WTC11 (cell line): Measurements from ENCODE around the gene NTF3. TPM values are rescaled to one million over a fixed set of nuclear protein-coding genes. Genes with fewer than 3 reads are reported as not detected.

Source experiments
- ATAC-seq: fragments of 200-7000 bp; cut with Tn5 transposase; 2 replicates; pipeline ENCODE4 v1.10.0; 2021; ENCODE audit warnings: mild to moderate bottlenecking, moderate library complexity
- CTCF ChIA-PET: fragments of 300-600 bp; sonication (Branson Sonifier 250); formaldehyde crosslinking; loops from one replicate; lab custom pipeline; 2021; ENCODE audit warnings: antibody characterized with exemption; lab: Charles Lee
- POLR2A ChIA-PET: fragments of 350-600 bp; sonication (Branson Sonifier 250); formaldehyde crosslinking; loops from one replicate; lab custom pipeline; 2021; ENCODE audit warnings: antibody characterized with exemption; lab: Charles Lee
- DNase-seq: peaks from one replicate; pipeline ENCODE4 v3.0.0; 2021; ENCODE audit warnings: low spot score
- H3K27ac Mint-ChIP-seq: 2 replicates; pipeline ENCODE4 v1.8.0; 2021; ENCODE audit warnings: mixed read lengths
- H3K27me3 Mint-ChIP-seq: 2 replicates; pipeline ENCODE4 v1.8.0; 2021; ENCODE audit warnings: low read depth, mild to moderate bottlenecking, moderate library complexity, mixed read lengths
- H3K36me3 Mint-ChIP-seq: 2 replicates; pipeline ENCODE4 v1.8.0; 2021; ENCODE audit warnings: mixed read lengths
- H3K4me1 Mint-ChIP-seq: 2 replicates; pipeline ENCODE4 v1.8.0; 2022; ENCODE audit warnings: mixed read lengths
- H3K4me3 Mint-ChIP-seq: 2 replicates; pipeline ENCODE4 v1.8.0; 2021; ENCODE audit warnings: mild to moderate bottlenecking, moderate library complexity, mixed read lengths
- H3K9me3 Mint-ChIP-seq: 2 replicates; pipeline ENCODE4 v1.8.0; 2021; ENCODE audit warnings: mixed read lengths
- CBFB ChIP-seq: sonication (generic); formaldehyde crosslinking; IDR thresholded peaks from 2 replicates; pipeline ENCODE4 v1.8.1; 2022; ENCODE audit warnings: mild to moderate bottlenecking, low read depth, missing genetic modification reagents
- ELF4 ChIP-seq: sonication (generic); formaldehyde crosslinking; IDR thresholded peaks from 2 replicates; pipeline ENCODE4 v1.8.1; 2022; ENCODE audit warnings: low read depth, mild to moderate bottlenecking, moderate library complexity, missing genetic modification reagents
- JAZF1 ChIP-seq: fragments of 250-450 bp; sonication (Bioruptor Pico); IDR thresholded peaks from 2 replicates; pipeline ENCODE4 v1.9.0; 2021; ENCODE audit warnings: moderate library complexity, mild to moderate bottlenecking, inconsistent platforms
- OVOL2 ChIP-seq: fragments of 250-450 bp; sonication (Bioruptor Pico); IDR thresholded peaks from 2 replicates; pipeline ENCODE4 v1.9.0; 2021; ENCODE audit warnings: mild to moderate bottlenecking, borderline replicate concordance
- TEAD4 ChIP-seq: sonication (generic); formaldehyde crosslinking; IDR thresholded peaks from 2 replicates; pipeline ENCODE4 v1.8.0; 2022; ENCODE audit warnings: mild to moderate bottlenecking, missing genetic modification reagents
- ZNF423 ChIP-seq: fragments of 250-450 bp; sonication (Bioruptor Pico); IDR thresholded peaks from 2 replicates; pipeline ENCODE4 v2.1.2; 2022; ENCODE audit warnings: mild to moderate bottlenecking, moderate library complexity
- total RNA-seq: library from RNA; stranded (reverse); gene quantifications from 3 replicates; pipeline ENCODE4 v1.2.3, GENCODE V29; 2021
- TF ChIP-seq, protein P1 (sequence below): sonication (generic); formaldehyde crosslinking; conservative IDR thresholded peaks from 2 replicates; pipeline ENCODE4 v1.8.1; 2022; ENCODE audit warnings: mild to moderate bottlenecking, missing genetic modification reagents
- TF ChIP-seq, protein P2 (sequence below): sonication (generic); formaldehyde crosslinking; IDR thresholded peaks from 2 replicates; pipeline ENCODE4 v1.8.0; 2022; ENCODE audit warnings: missing genetic modification reagents
- TF ChIP-seq, protein P3 (sequence below): fragments of 250-450 bp; sonication (Bioruptor Pico); IDR thresholded peaks from 2 replicates; pipeline ENCODE4 v1.9.0; 2021; ENCODE audit warnings: moderate library complexity, mild to moderate bottlenecking, inconsistent platforms, borderline replicate concordance
- TF ChIP-seq, protein P4 (sequence below): sonication (generic); formaldehyde crosslinking; IDR thresholded peaks from 2 replicates; pipeline ENCODE4 v1.8.0; 2023; ENCODE audit warnings: mild to moderate bottlenecking, missing genetic modification reagents
- TF ChIP-seq, protein P5 (sequence below): sonication (generic); formaldehyde crosslinking; IDR thresholded peaks from 2 replicates; pipeline ENCODE4 v1.8.1; 2022; ENCODE audit warnings: mild to moderate bottlenecking, missing genetic modification reagents, moderate library complexity, borderline replicate concordance
- TF ChIP-seq, protein P6 (sequence below): fragments of 250-450 bp; sonication (Bioruptor Pico); IDR thresholded peaks from 2 replicates; pipeline ENCODE4 v1.9.0; 2021; ENCODE audit warnings: mild to moderate bottlenecking, borderline replicate concordance
- TF ChIP-seq, protein P7 (sequence below): sonication (generic); formaldehyde crosslinking; IDR thresholded peaks from 2 replicates; pipeline ENCODE4 v1.8.0; 2023; ENCODE audit warnings: missing genetic modification reagents, mild to moderate bottlenecking, borderline replicate concordance
- TF ChIP-seq, protein P8 (sequence below): fragments of 250-450 bp; sonication (Bioruptor Pico); IDR thresholded peaks from 2 replicates; pipeline ENCODE4 v1.9.0; 2021; ENCODE audit warnings: mild to moderate bottlenecking
- TF ChIP-seq, protein P9 (sequence below): sonication (generic); formaldehyde crosslinking; IDR thresholded peaks from 2 replicates; pipeline ENCODE4 v1.8.1; 2023; ENCODE audit warnings: mild to moderate bottlenecking, missing genetic modification reagents, moderate library complexity

NTF3 gene
- total RNA-seq, 1 experiment from 2014 or later = 1.3 TPM

DNA sequence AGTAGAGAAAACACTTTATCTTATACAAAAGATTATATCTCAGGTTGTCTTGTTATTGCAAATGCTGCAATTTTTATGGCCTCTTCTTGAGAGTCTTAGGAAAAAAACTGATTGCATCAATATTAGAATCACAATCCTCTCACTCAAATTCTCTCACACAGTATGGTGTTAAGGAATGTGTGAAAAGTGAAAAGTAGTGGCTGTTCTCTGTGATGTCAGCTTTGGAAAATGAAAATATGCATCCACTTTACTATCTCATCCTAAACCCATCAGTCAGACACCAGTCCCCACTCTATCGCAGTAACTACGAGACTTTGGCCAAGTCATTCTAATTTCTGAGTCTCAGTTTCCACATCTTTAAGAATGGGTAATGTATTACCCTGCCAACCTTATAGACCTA is 32.6 kb upstream of the NTF3 start:
- ATAC-seq = no peak
- POLR2A ChIA-PET = no interaction called here
- Mint-ChIP-seq H3K36me3 (no peaks in the 10 kb centered on the region), H3K27me3 (0 out of 2 replicates have a peak, but pooled peaks cover 4% of the 10 kb centered on the region), H3K27ac (no peak overlapping the region)
- TF ChIP-seq, protein P1, sequence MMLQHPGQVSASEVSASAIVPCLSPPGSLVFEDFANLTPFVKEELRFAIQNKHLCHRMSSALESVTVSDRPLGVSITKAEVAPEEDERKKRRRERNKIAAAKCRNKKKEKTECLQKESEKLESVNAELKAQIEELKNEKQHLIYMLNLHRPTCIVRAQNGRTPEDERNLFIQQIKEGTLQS (CRISPR knock-in tag) = no peak
- TF ChIP-seq, protein P2, sequence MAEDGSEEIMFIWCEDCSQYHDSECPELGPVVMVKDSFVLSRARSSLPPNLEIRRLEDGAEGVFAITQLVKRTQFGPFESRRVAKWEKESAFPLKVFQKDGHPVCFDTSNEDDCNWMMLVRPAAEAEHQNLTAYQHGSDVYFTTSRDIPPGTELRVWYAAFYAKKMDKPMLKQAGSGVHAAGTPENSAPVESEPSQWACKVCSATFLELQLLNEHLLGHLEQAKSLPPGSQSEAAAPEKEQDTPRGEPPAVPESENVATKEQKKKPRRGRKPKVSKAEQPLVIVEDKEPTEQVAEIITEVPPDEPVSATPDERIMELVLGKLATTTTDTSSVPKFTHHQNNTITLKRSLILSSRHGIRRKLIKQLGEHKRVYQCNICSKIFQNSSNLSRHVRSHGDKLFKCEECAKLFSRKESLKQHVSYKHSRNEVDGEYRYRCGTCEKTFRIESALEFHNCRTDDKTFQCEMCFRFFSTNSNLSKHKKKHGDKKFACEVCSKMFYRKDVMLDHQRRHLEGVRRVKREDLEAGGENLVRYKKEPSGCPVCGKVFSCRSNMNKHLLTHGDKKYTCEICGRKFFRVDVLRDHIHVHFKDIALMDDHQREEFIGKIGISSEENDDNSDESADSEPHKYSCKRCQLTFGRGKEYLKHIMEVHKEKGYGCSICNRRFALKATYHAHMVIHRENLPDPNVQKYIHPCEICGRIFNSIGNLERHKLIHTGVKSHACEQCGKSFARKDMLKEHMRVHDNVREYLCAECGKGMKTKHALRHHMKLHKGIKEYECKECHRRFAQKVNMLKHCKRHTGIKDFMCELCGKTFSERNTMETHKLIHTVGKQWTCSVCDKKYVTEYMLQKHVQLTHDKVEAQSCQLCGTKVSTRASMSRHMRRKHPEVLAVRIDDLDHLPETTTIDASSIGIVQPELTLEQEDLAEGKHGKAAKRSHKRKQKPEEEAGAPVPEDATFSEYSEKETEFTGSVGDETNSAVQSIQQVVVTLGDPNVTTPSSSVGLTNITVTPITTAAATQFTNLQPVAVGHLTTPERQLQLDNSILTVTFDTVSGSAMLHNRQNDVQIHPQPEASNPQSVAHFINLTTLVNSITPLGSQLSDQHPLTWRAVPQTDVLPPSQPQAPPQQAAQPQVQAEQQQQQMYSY = no peak
- TF ChIP-seq, protein P3, sequence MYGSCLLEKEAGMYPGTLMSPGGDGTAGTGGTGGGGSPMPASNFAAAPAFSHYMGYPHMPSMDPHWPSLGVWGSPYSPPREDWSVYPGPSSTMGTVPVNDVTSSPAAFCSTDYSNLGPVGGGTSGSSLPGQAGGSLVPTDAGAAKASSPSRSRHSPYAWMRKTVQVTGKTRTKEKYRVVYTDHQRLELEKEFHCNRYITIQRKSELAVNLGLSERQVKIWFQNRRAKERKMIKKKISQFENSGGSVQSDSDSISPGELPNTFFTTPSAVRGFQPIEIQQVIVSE = no peak
- TF ChIP-seq, protein P4, sequence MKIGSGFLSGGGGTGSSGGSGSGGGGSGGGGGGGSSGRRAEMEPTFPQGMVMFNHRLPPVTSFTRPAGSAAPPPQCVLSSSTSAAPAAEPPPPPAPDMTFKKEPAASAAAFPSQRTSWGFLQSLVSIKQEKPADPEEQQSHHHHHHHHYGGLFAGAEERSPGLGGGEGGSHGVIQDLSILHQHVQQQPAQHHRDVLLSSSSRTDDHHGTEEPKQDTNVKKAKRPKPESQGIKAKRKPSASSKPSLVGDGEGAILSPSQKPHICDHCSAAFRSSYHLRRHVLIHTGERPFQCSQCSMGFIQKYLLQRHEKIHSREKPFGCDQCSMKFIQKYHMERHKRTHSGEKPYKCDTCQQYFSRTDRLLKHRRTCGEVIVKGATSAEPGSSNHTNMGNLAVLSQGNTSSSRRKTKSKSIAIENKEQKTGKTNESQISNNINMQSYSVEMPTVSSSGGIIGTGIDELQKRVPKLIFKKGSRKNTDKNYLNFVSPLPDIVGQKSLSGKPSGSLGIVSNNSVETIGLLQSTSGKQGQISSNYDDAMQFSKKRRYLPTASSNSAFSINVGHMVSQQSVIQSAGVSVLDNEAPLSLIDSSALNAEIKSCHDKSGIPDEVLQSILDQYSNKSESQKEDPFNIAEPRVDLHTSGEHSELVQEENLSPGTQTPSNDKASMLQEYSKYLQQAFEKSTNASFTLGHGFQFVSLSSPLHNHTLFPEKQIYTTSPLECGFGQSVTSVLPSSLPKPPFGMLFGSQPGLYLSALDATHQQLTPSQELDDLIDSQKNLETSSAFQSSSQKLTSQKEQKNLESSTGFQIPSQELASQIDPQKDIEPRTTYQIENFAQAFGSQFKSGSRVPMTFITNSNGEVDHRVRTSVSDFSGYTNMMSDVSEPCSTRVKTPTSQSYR (CRISPR knock-in tag) = no peak
- TF ChIP-seq CBFB (CRISPR knock-in tag) (no peak), OVOL2 (CRISPR knock-in tag) (no peak), ZNF423 (CRISPR knock-in tag) (no peak), TEAD4 (CRISPR knock-in tag) (no peak), ELF4 (no peak), JAZF1 (CRISPR knock-in tag) (no peak)
- TF ChIP-seq, protein P5, sequence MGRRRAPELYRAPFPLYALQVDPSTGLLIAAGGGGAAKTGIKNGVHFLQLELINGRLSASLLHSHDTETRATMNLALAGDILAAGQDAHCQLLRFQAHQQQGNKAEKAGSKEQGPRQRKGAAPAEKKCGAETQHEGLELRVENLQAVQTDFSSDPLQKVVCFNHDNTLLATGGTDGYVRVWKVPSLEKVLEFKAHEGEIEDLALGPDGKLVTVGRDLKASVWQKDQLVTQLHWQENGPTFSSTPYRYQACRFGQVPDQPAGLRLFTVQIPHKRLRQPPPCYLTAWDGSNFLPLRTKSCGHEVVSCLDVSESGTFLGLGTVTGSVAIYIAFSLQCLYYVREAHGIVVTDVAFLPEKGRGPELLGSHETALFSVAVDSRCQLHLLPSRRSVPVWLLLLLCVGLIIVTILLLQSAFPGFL (CRISPR knock-in tag) = no peak
- TF ChIP-seq, protein P6, sequence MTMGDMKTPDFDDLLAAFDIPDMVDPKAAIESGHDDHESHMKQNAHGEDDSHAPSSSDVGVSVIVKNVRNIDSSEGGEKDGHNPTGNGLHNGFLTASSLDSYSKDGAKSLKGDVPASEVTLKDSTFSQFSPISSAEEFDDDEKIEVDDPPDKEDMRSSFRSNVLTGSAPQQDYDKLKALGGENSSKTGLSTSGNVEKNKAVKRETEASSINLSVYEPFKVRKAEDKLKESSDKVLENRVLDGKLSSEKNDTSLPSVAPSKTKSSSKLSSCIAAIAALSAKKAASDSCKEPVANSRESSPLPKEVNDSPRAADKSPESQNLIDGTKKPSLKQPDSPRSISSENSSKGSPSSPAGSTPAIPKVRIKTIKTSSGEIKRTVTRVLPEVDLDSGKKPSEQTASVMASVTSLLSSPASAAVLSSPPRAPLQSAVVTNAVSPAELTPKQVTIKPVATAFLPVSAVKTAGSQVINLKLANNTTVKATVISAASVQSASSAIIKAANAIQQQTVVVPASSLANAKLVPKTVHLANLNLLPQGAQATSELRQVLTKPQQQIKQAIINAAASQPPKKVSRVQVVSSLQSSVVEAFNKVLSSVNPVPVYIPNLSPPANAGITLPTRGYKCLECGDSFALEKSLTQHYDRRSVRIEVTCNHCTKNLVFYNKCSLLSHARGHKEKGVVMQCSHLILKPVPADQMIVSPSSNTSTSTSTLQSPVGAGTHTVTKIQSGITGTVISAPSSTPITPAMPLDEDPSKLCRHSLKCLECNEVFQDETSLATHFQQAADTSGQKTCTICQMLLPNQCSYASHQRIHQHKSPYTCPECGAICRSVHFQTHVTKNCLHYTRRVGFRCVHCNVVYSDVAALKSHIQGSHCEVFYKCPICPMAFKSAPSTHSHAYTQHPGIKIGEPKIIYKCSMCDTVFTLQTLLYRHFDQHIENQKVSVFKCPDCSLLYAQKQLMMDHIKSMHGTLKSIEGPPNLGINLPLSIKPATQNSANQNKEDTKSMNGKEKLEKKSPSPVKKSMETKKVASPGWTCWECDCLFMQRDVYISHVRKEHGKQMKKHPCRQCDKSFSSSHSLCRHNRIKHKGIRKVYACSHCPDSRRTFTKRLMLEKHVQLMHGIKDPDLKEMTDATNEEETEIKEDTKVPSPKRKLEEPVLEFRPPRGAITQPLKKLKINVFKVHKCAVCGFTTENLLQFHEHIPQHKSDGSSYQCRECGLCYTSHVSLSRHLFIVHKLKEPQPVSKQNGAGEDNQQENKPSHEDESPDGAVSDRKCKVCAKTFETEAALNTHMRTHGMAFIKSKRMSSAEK (CRISPR knock-in tag) = no peak
- TF ChIP-seq, protein P7, sequence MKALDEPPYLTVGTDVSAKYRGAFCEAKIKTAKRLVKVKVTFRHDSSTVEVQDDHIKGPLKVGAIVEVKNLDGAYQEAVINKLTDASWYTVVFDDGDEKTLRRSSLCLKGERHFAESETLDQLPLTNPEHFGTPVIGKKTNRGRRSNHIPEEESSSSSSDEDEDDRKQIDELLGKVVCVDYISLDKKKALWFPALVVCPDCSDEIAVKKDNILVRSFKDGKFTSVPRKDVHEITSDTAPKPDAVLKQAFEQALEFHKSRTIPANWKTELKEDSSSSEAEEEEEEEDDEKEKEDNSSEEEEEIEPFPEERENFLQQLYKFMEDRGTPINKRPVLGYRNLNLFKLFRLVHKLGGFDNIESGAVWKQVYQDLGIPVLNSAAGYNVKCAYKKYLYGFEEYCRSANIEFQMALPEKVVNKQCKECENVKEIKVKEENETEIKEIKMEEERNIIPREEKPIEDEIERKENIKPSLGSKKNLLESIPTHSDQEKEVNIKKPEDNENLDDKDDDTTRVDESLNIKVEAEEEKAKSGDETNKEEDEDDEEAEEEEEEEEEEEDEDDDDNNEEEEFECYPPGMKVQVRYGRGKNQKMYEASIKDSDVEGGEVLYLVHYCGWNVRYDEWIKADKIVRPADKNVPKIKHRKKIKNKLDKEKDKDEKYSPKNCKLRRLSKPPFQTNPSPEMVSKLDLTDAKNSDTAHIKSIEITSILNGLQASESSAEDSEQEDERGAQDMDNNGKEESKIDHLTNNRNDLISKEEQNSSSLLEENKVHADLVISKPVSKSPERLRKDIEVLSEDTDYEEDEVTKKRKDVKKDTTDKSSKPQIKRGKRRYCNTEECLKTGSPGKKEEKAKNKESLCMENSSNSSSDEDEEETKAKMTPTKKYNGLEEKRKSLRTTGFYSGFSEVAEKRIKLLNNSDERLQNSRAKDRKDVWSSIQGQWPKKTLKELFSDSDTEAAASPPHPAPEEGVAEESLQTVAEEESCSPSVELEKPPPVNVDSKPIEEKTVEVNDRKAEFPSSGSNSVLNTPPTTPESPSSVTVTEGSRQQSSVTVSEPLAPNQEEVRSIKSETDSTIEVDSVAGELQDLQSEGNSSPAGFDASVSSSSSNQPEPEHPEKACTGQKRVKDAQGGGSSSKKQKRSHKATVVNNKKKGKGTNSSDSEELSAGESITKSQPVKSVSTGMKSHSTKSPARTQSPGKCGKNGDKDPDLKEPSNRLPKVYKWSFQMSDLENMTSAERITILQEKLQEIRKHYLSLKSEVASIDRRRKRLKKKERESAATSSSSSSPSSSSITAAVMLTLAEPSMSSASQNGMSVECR (CRISPR knock-in tag) = no peak
- TF ChIP-seq, protein P8, sequence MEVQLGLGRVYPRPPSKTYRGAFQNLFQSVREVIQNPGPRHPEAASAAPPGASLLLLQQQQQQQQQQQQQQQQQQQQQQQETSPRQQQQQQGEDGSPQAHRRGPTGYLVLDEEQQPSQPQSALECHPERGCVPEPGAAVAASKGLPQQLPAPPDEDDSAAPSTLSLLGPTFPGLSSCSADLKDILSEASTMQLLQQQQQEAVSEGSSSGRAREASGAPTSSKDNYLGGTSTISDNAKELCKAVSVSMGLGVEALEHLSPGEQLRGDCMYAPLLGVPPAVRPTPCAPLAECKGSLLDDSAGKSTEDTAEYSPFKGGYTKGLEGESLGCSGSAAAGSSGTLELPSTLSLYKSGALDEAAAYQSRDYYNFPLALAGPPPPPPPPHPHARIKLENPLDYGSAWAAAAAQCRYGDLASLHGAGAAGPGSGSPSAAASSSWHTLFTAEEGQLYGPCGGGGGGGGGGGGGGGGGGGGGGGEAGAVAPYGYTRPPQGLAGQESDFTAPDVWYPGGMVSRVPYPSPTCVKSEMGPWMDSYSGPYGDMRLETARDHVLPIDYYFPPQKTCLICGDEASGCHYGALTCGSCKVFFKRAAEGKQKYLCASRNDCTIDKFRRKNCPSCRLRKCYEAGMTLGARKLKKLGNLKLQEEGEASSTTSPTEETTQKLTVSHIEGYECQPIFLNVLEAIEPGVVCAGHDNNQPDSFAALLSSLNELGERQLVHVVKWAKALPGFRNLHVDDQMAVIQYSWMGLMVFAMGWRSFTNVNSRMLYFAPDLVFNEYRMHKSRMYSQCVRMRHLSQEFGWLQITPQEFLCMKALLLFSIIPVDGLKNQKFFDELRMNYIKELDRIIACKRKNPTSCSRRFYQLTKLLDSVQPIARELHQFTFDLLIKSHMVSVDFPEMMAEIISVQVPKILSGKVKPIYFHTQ (CRISPR knock-in tag) = no peak
- TF ChIP-seq, protein P9, sequence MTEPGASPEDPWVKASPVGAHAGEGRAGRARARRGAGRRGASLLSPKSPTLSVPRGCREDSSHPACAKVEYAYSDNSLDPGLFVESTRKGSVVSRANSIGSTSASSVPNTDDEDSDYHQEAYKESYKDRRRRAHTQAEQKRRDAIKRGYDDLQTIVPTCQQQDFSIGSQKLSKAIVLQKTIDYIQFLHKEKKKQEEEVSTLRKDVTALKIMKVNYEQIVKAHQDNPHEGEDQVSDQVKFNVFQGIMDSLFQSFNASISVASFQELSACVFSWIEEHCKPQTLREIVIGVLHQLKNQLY = no peak
- TF ChIP-seq, all 79 proteins: peak for 0
- DNase-seq = no peak
- CTCF ChIA-PET = interaction anchor here (1.3 kb wide), 1 partner anchor 199 kb away, joined by 4 read pairs; no protein-coding TSS in a partner anchor
- no peaks in the 10 kb centered on the region for H3K9me3 Mint-ChIP-seq
- no peak overlapping the region for H3K4me3 Mint-ChIP-seq
- peaks cover 19% of the 10 kb centered on the region for H3K4me1 Mint-ChIP-seq
